WTC11 (cell line): ENCODE results near the gene OR10R2.

Source experiments
- ARID4B ChIP-seq: sonication (generic); formaldehyde crosslinking; IDR thresholded peaks from 2 replicates; pipeline ENCODE4 v1.8.0; 2023; ENCODE audit warnings: missing genetic modification reagents, mild to moderate bottlenecking, borderline replicate concordance
- ATF2 ChIP-seq: sonication (generic); formaldehyde crosslinking; IDR thresholded peaks from 2 replicates; pipeline ENCODE4 v1.8.1; 2022; ENCODE audit warnings: low read depth, missing genetic modification reagents, borderline replicate concordance
- CREM ChIP-seq: sonication (generic); formaldehyde crosslinking; IDR thresholded peaks from 2 replicates; pipeline ENCODE4 v1.8.1; 2022; ENCODE audit warnings: mild to moderate bottlenecking, missing genetic modification reagents, moderate library complexity
- CTCF ChIP-seq: fragments of 200-600 bp; IDR thresholded peaks from 2 replicates; pipeline ENCODE4 v1.8.0; 2022; ENCODE audit warnings: antibody characterized with exemption
- ELF4 ChIP-seq: sonication (generic); formaldehyde crosslinking; IDR thresholded peaks from 2 replicates; pipeline ENCODE4 v1.8.1; 2022; ENCODE audit warnings: low read depth, mild to moderate bottlenecking, moderate library complexity, missing genetic modification reagents
- GABPB1 ChIP-seq: sonication (generic); formaldehyde crosslinking; IDR thresholded peaks from 2 replicates; pipeline ENCODE4 v1.8.1; 2023; ENCODE audit warnings: mild to moderate bottlenecking, missing genetic modification reagents
- MLX ChIP-seq: sonication (generic); formaldehyde crosslinking; IDR thresholded peaks from 2 replicates; pipeline ENCODE4 v1.8.1; 2023; ENCODE audit warnings: mild to moderate bottlenecking, missing genetic modification reagents, moderate library complexity
- NR2C2 ChIP-seq: sonication (generic); formaldehyde crosslinking; IDR thresholded peaks from 2 replicates; pipeline ENCODE4 v1.8.0; 2022; ENCODE audit warnings: mild to moderate bottlenecking, missing genetic modification reagents
- PRDM15 ChIP-seq: sonication (generic); formaldehyde crosslinking; IDR thresholded peaks from 2 replicates; pipeline ENCODE4 v1.8.0; 2022; ENCODE audit warnings: missing genetic modification reagents
- TP53 ChIP-seq: sonication (generic); formaldehyde crosslinking; IDR thresholded peaks from 2 replicates; pipeline ENCODE4 v1.8.1; 2023; ENCODE audit warnings: mild to moderate bottlenecking, missing genetic modification reagents
- USF1 ChIP-seq: sonication (generic); formaldehyde crosslinking; IDR thresholded peaks from 2 replicates; pipeline ENCODE4 v1.8.0; 2022; ENCODE audit warnings: mild to moderate bottlenecking, missing genetic modification reagents
- USF2 ChIP-seq: sonication (generic); formaldehyde crosslinking; IDR thresholded peaks from 2 replicates; pipeline ENCODE4 v1.8.1; 2023; ENCODE audit warnings: mild to moderate bottlenecking, missing genetic modification reagents, moderate library complexity
- ZBTB43 ChIP-seq: sonication (generic); formaldehyde crosslinking; IDR thresholded peaks from 2 replicates; pipeline ENCODE4 v1.8.1; 2023; ENCODE audit warnings: mild to moderate bottlenecking, missing genetic modification reagents

GRCh38 chr1:158458263-158458662, 13.8 kb upstream of the OR10R2 start:
- TF ChIP-seq NR2C2 (no peak), CTCF (no peak), ZBTB43 (CRISPR knock-in tag) (no peak), TP53 (CRISPR knock-in tag) (no peak), USF2 (CRISPR knock-in tag) (no peak), ARID4B (CRISPR knock-in tag) (no peak), CREM (no peak), ATF2 (no peak), MLX (CRISPR knock-in tag) (no peak), PRDM15 (CRISPR knock-in tag) (no peak), ELF4 (no peak), GABPB1 (CRISPR knock-in tag) (no peak), USF1 (CRISPR knock-in tag) (no peak)
